Measurements from ENCODE around the gene HMX1. TPM values are rescaled to one million over a fixed set of nuclear protein-coding genes. Genes with fewer than 3 reads are reported as not detected.

HMX1 gene
- total and polyA plus RNA-seq, 2 donors (not counting 1 experiment from before 2014, with no cell fraction given) = not detected

DNA sequence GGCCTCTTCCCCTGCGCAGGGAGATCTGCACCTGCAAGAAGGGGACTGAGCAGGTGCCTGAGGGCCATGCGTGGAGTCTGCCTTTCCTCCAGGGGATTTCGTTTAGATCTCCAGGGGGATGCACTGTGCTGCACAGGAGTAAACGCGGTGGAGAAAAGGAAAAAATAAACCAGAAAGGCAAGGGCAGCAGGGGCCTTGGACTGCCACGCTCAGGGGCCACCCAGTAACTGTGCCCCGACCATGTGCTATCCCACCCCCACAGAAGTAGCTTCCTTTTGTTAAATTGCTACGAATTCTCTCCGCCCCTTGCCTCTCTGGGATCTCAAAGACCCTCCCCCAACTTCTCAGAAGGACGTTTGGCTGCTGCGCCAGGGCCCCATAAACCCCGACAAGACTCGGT is 17.2 kb upstream of the HMX1 start:
- ChIA-PET POLR2A (no interaction called here), CTCF (no interaction called here)
- H3K27me3 Mint-ChIP-seq = peaks cover 35% of the 10 kb centered on the region
- H3K4me1 ChIP-seq (ENCODE audit: control insufficient read depth in 2 of 2, insufficient read depth in 2 of 2, low read length in 2 of 2) = no peaks in the 10 kb centered on the region
- no peak overlapping the region for H3K4me3 ChIP-seq (ENCODE audit: control extremely low read depth in 1 of 5, extremely low read depth in 1 of 5, insufficient read depth in 1 of 5, low read depth in 2 of 5, low read length in 4 of 5)
- H3K36me3 ChIP-seq (replicated peaks in 1 of 2; ENCODE audit: control extremely low read depth in 1 of 2, control insufficient read depth in 1 of 2, extremely low read depth in 1 of 2, insufficient read depth in 2 of 2, low read length in 1 of 2) = no peaks in the 10 kb centered on the region
- intact Hi-C loops (cut with micrococcal nuclease) = no loop called here
- peaks cover 0 to 34% (median 11%) of the 10 kb centered on the region in 4 experiments for H3K27me3 ChIP-seq (replicated peaks in 1 of 4; ENCODE audit: control extremely low read depth in 1 of 4, control insufficient read depth in 3 of 4, insufficient read depth in 4 of 4, low read length in 3 of 4)
- TF ChIP-seq EZH2 (IDR thresholded peaks at IDR 0.05; ENCODE audit: borderline replicate concordance, insufficient read depth, low read depth, low read length, poor library complexity, severe bottlenecking) = no peak
- TF ChIP-seq, protein P1, sequence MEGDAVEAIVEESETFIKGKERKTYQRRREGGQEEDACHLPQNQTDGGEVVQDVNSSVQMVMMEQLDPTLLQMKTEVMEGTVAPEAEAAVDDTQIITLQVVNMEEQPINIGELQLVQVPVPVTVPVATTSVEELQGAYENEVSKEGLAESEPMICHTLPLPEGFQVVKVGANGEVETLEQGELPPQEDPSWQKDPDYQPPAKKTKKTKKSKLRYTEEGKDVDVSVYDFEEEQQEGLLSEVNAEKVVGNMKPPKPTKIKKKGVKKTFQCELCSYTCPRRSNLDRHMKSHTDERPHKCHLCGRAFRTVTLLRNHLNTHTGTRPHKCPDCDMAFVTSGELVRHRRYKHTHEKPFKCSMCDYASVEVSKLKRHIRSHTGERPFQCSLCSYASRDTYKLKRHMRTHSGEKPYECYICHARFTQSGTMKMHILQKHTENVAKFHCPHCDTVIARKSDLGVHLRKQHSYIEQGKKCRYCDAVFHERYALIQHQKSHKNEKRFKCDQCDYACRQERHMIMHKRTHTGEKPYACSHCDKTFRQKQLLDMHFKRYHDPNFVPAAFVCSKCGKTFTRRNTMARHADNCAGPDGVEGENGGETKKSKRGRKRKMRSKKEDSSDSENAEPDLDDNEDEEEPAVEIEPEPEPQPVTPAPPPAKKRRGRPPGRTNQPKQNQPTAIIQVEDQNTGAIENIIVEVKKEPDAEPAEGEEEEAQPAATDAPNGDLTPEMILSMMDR (IDR thresholded peaks at IDR 0.05) = no peak
- no peak overlapping the region for H3K4me2 ChIP-seq (replicated peaks; ENCODE audit: low read depth, low read length, poor library complexity, severe bottlenecking)
- H3K79me2 ChIP-seq (ENCODE audit: control insufficient read depth, insufficient read depth, low read length) = no peaks in the 10 kb centered on the region
- no peaks in the 10 kb centered on the region for H3K9me3 Mint-ChIP-seq (ENCODE audit: insufficient read depth)
- H3K9ac ChIP-seq (ENCODE audit: low read length) = no peak overlapping the region
- no peak overlapping the region for H2AFZ ChIP-seq (ENCODE audit: insufficient read depth, low read depth, low read length, poor library complexity, severe bottlenecking)
- DNase-seq (no peak), ATAC-seq (ENCODE audit: low read depth) (no peak)
- no peak overlapping the region for H3K27ac Mint-ChIP-seq
- peaks cover 0 to 34% (median 4%) of the 10 kb centered on the region in 3 donors for H3K9me3 ChIP-seq (ENCODE audit: control extremely low read depth in 1 of 3, control insufficient read depth in 2 of 3, insufficient read depth in 1 of 3, low read length in 2 of 3)
- no peak overlapping the region for H3K27ac ChIP-seq (ENCODE audit: low read length in 2 of 2)
- H4K20me1 ChIP-seq (ENCODE audit: control insufficient read depth, insufficient read depth, low read length, poor library complexity, severe bottlenecking) = no peaks in the 10 kb centered on the region
- no peak overlapping the region for H3K4me3 Mint-ChIP-seq
- no peaks in the 10 kb centered on the region for H3K4me1 Mint-ChIP-seq
- WGBS (ENCODE audit: insufficient coverage) = 12% methylated on average over 12 of the region's 13 CpGs

DNA sequence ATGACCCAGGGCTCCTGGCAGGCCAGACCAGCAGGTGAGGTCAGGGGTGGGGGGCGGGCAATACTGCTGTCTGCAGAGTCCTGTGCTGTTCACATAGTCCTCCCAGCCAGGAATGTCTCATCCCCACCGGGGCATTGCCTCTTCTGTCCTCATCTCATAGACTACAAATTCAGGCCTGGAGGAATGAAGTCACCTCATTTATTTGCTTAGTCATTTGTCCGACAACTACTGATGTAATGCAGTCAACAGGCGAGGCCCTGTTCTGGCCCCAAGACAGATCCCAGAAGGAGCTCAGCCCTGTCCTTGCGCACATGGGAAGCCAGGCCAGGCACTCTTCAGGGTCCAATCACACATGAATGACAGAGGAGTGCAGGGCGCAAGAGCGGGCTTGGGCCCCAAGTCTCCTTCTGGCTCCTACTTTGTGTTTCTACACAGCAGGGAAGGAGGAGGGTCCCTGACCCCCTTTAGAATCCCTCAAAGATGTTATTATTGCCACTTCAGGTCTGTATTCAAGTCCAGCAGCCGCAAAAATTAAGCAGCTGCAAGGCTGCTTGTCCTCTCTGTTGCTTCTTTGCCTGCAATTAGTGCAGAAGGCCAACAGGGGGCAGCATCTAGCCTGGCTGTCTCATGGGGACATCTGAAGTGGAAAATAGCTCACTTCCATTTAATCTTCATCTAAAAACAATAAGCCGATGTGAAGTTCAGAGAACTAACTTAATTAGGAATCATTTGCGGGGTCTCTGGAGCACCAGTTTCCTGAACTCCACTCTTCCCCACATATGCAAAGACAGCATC is 15.2 kb upstream of the HMX1 start:
- H3K9ac ChIP-seq (ENCODE audit: low read length) = no peak overlapping the region
- H3K36me3 ChIP-seq (replicated peaks in 1 of 2; ENCODE audit: control extremely low read depth in 1 of 2, control insufficient read depth in 1 of 2, extremely low read depth in 1 of 2, insufficient read depth in 2 of 2, low read length in 1 of 2) = no peaks in the 10 kb centered on the region
- no peak overlapping the region for H3K4me2 ChIP-seq (replicated peaks; ENCODE audit: low read depth, low read length, poor library complexity, severe bottlenecking)
- H3K4me3 Mint-ChIP-seq = no peak overlapping the region
- intact Hi-C loops (cut with micrococcal nuclease) = no loop called here
- no peak overlapping the region for H3K27ac Mint-ChIP-seq
- POLR2A ChIA-PET = no interaction called here
- no peak overlapping the region for H3K4me3 ChIP-seq (ENCODE audit: control extremely low read depth in 1 of 5, extremely low read depth in 1 of 5, insufficient read depth in 1 of 5, low read depth in 2 of 5, low read length in 4 of 5)
- DNase-seq (no peak), ATAC-seq (ENCODE audit: low read depth) (no peak)
- no peaks in the 10 kb centered on the region for H3K79me2 ChIP-seq (ENCODE audit: control insufficient read depth, insufficient read depth, low read length)
- H3K27me3 Mint-ChIP-seq = peaks cover 39% of the 10 kb centered on the region
- TF ChIP-seq, protein P1 (IDR thresholded peaks at IDR 0.05) = peak; percentile 32
- no peak for TF ChIP-seq EZH2 (IDR thresholded peaks at IDR 0.05; ENCODE audit: borderline replicate concordance, insufficient read depth, low read depth, low read length, poor library complexity, severe bottlenecking)
- H3K27ac ChIP-seq (ENCODE audit: low read length in 2 of 2) = no peak overlapping the region
- CTCF ChIA-PET = no interaction called here
- H2AFZ ChIP-seq (ENCODE audit: insufficient read depth, low read depth, low read length, poor library complexity, severe bottlenecking) = no peak overlapping the region
- 82% methylated on average over 8 of the region's 10 CpGs for WGBS (ENCODE audit: insufficient coverage)
- H3K27me3 ChIP-seq (replicated peaks in 1 of 4; ENCODE audit: control extremely low read depth in 1 of 4, control insufficient read depth in 3 of 4, insufficient read depth in 4 of 4, low read length in 3 of 4) = peaks cover 0 to 22% (median 5%) of the 10 kb centered on the region in 4 experiments
- no peaks in the 10 kb centered on the region for H3K9me3 Mint-ChIP-seq (ENCODE audit: insufficient read depth)
- H3K9me3 ChIP-seq (ENCODE audit: control extremely low read depth in 1 of 3, control insufficient read depth in 2 of 3, insufficient read depth in 1 of 3, low read length in 2 of 3) = peaks cover 0 to 28% (median 4%) of the 10 kb centered on the region in 3 donors
- H3K4me1 Mint-ChIP-seq = no peaks in the 10 kb centered on the region
- no peaks in the 10 kb centered on the region for H4K20me1 ChIP-seq (ENCODE audit: control insufficient read depth, insufficient read depth, low read length, poor library complexity, severe bottlenecking)
- no peaks in the 10 kb centered on the region for H3K4me1 ChIP-seq (ENCODE audit: control insufficient read depth in 2 of 2, insufficient read depth in 2 of 2, low read length in 2 of 2)

All from B cell (primary cell).